ENCODE results near the gene TMEM116.
"Not testable (repeated sequence)": the region's sequence is repeated elsewhere in the genome, so short reads cannot be mapped to it uniquely, and the experiment has no call there.

- TF ChIP-seq, protein P1, sequence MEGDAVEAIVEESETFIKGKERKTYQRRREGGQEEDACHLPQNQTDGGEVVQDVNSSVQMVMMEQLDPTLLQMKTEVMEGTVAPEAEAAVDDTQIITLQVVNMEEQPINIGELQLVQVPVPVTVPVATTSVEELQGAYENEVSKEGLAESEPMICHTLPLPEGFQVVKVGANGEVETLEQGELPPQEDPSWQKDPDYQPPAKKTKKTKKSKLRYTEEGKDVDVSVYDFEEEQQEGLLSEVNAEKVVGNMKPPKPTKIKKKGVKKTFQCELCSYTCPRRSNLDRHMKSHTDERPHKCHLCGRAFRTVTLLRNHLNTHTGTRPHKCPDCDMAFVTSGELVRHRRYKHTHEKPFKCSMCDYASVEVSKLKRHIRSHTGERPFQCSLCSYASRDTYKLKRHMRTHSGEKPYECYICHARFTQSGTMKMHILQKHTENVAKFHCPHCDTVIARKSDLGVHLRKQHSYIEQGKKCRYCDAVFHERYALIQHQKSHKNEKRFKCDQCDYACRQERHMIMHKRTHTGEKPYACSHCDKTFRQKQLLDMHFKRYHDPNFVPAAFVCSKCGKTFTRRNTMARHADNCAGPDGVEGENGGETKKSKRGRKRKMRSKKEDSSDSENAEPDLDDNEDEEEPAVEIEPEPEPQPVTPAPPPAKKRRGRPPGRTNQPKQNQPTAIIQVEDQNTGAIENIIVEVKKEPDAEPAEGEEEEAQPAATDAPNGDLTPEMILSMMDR (IDR thresholded peaks at IDR 0.05) = not testable (repeated sequence)
- not testable (repeated sequence) for TF ChIP-seq POLR2A (IDR thresholded peaks at IDR 0.05)
Observed at GRCh38 chr12:112009596-112009995, 3.4 kb downstream of the TMEM116 start.

Measured in heart left ventricle (tissue), 13 donors.